Lower leg skin (tissue), 3 donors: ENCODE data around the gene THYN1.

ENCODE experiments used
- CTCF ChIP-seq, 3 donors: fragments of 450-650 bp; IDR thresholded peaks; one replicate each; pipeline ENCODE4 v1.5.1; 2016; ENCODE audit warnings: antibody characterized with exemption in 3 of 3, mild to moderate bottlenecking in 3 of 3, moderate library complexity in 2 of 3
- POLR2A ChIP-seq, 2 donors: fragments of 450-650 bp; IDR thresholded peaks; one replicate each; pipeline ENCODE4 v1.6.1; 2016 to 2017; ENCODE audit warnings: antibody characterized with exemption in 2 of 2, mild to moderate bottlenecking in 1 of 2, moderate library complexity in 1 of 2

- TF ChIP-seq CTCF (IDR thresholded peaks at IDR 0.05) (no peak), POLR2A (IDR thresholded peaks at IDR 0.05) (no peak)
These were observed 8.6 kb downstream of the THYN1 start for GRCh38 chr11:134244593-134244992.
